Lung (tissue), 12 donors: ENCODE measurements around the gene DNAH9. TPM values are rescaled to one million over a fixed set of nuclear protein-coding genes. Genes with fewer than 3 reads are reported as not detected.

ENCODE experiments used
- ATAC-seq: fragments of 200-7000 bp; cut with Tn5 transposase; one replicate; pipeline ENCODE4 v1.9.1; 2020; ENCODE audit warnings: moderate number of reproducible peaks; ENCODE audit not compliant: insufficient read depth, low FRiP score
- DNase-seq, 3 donors: peaks; one replicate each; pipeline ENCODE4 v3.0.0-alpha.2; 2013 to 2017
- H3K27ac ChIP-seq, 2 donors: one replicate each; pipeline ENCODE4 v1.5.1; 2013; ENCODE audit warnings: mild to moderate bottlenecking in 2 of 2, moderate library complexity in 2 of 2, control low read depth in 1 of 2, inconsistent platforms in 1 of 2, low read depth in 1 of 2, low read length in 1 of 2
- H3K27me3 ChIP-seq, 3 donors: one replicate each; pipeline ENCODE4 v1.5.1; 2013; ENCODE audit warnings: low read length in 2 of 3; ENCODE audit not compliant: control insufficient read depth in 3 of 3, insufficient read depth in 3 of 3
- H3K36me3 ChIP-seq, 4 donors: one replicate each; pipeline ENCODE4 v1.5.1; 2013; ENCODE audit warnings: low read length in 4 of 4, mild to moderate bottlenecking in 1 of 4, moderate library complexity in 1 of 4; ENCODE audit not compliant: control insufficient read depth in 4 of 4, insufficient read depth in 4 of 4
- H3K4me1 ChIP-seq, 5 donors: one replicate each; pipeline ENCODE4 v1.5.1; 2013; ENCODE audit warnings: low read length in 5 of 5, mild to moderate bottlenecking in 2 of 5, moderate library complexity in 1 of 5; ENCODE audit not compliant: control insufficient read depth in 5 of 5, insufficient read depth in 5 of 5
- H3K4me3 ChIP-seq: one replicate; pipeline ENCODE4 v1.5.1; 2013; ENCODE audit warnings: mild to moderate bottlenecking, control low read depth, moderate library complexity
- H3K9ac ChIP-seq, 2 donors: one replicate each; pipeline ENCODE4 v1.5.1; 2013; ENCODE audit warnings: low read length in 2 of 2, control low read depth in 1 of 2; ENCODE audit not compliant: insufficient read depth in 1 of 2
- H3K9me3 ChIP-seq, 4 donors: one replicate each; pipeline ENCODE4 v1.5.1; 2013; ENCODE audit warnings: low read length in 3 of 4, mild to moderate bottlenecking in 1 of 4, moderate library complexity in 1 of 4; ENCODE audit not compliant: control insufficient read depth in 4 of 4, insufficient read depth in 3 of 4
- CTCF ChIP-seq: IDR thresholded peaks from 2 replicates; pipeline ENCODE4 v1.5.1; 2012; ENCODE audit warnings: mild to moderate bottlenecking; ENCODE audit errors: control extremely low read depth, extremely low read depth
- WGBS, 2 donors: extraction: QIAGEN DNeasy Blood & Tissue Kit; methylation state at CpG; one replicate each; pipeline ENCODE4 v1.1.7; 2013; 5-methylcytosine and 5-hydroxymethylcytosine counted together
- polyA plus RNA-seq, 2 donors: library from polyadenylated mRNA; stranded (reverse); fragments of 200-250 nt; gene quantifications; one replicate each; pipeline ENCODE4 v1.2.1, GENCODE V29; 2013
- total RNA-seq, 2 donors: library from RNA; depleted of rRNA in 1 of 2; stranded (reverse); fragments of >200 nt in 1 of 2; gene quantifications; one replicate each; pipeline ENCODE4 v1.2.1, GENCODE V29; 2014 to 2021
- donor health status: control.
- donor health status: control.
- donor health status: Bipolar disorder and iron deficiency.
- donor health status: healthy.
- donor health status: DM: yes; HTN: yes; CAD: no.

Gene DNAH9
- total and polyA plus RNA-seq, 4 donors, result 4.0 to 36.1 (median 20.9) TPM

- Histone ChIP-seq H3K27ac (peak overlapping the region in 1 of 2 donors; percentile 23), H3K4me1 (peaks cover 0 to 14% (median 0%) of the 10 kb centered on the region in 5 donors), H3K36me3 (no peaks in the 10 kb centered on the region), H3K9me3 (peaks cover 0 to 2% (median 0%) of the 10 kb centered on the region in 4 donors), H3K27me3 (no peaks in the 10 kb centered on the region), H3K4me3 (no peak overlapping the region), H3K9ac (peak overlapping the region in 1 of 2 donors; percentile 34)
- 31 to 60% methylated on average over 6 of the region's 6 CpGs for WGBS, 2 donors
- ATAC-seq, result peak; percentile 72
- no peak for TF ChIP-seq CTCF
- DNase-seq, result peak; percentile 87 to 94 (median 94)
Observed at GRCh38 chr17:11608396-11608795, 10.1 kb downstream of the DNAH9 start.

- H3K27me3 ChIP-seq, result no peaks in the 10 kb centered on the region
- TF ChIP-seq CTCF, result no peak
- no peak overlapping the region for H3K4me3 ChIP-seq
- H3K9ac ChIP-seq, result no peak overlapping the region
- no peak overlapping the region for H3K27ac ChIP-seq
- peaks cover 0 to 2% (median 0%) of the 10 kb centered on the region in 4 donors for H3K9me3 ChIP-seq
- H3K4me1 ChIP-seq, result peaks cover 0 to 14% (median 0%) of the 10 kb centered on the region in 5 donors
- no peak for ATAC-seq
- WGBS, 2 donors, result 27 to 41% methylated on average over 6 of the region's 6 CpGs
- no peak for DNase-seq
- no peaks in the 10 kb centered on the region for H3K36me3 ChIP-seq
Observed at GRCh38 chr17:11610999-11611566, 12.8 kb downstream of the DNAH9 start.

GRCh38 chr17:11612956-11613355, 14.7 kb downstream of the DNAH9 start:
- no peak overlapping the region for H3K9ac ChIP-seq
- WGBS, 2 donors, result 42 to 53% methylated on average over 2 of the region's 2 CpGs
- no peak for TF ChIP-seq CTCF
- peaks cover 0 to 2% (median 0%) of the 10 kb centered on the region in 4 donors for H3K9me3 ChIP-seq
- H3K4me3 ChIP-seq, result no peak overlapping the region
- DNase-seq (peak in 1 of 3 donors; percentile 10), ATAC-seq (no peak)
- no peak overlapping the region for H3K27ac ChIP-seq
- H3K4me1 ChIP-seq, result peaks cover 0 to 12% (median 0%) of the 10 kb centered on the region in 5 donors
- no peaks in the 10 kb centered on the region for H3K36me3 ChIP-seq
- no peaks in the 10 kb centered on the region for H3K27me3 ChIP-seq
